ENCODE measurements around the gene PRR19. TPM values are rescaled to one million over a fixed set of nuclear protein-coding genes. Genes with fewer than 3 reads are reported as not detected.

The PRR19 gene
- total RNA-seq, 1 donor from 2014 or later: 1.7 TPM

- H3K4me3 Mint-ChIP-seq (ENCODE audit: unreplicated experiment): no peak overlapping the region
Observed at GRCh38 chr19:42306646-42307045, 4.7 kb downstream of the PRR19 start.

GRCh38 chr19:42309686-42310085 lies 7.8 kb downstream of the PRR19 start:
- no peak overlapping the region for H3K4me3 Mint-ChIP-seq (ENCODE audit: unreplicated experiment)
- H3K4me1 Mint-ChIP-seq (ENCODE audit: low read depth): peaks cover 10% of the 10 kb centered on the region
- TF ChIP-seq CTCF (IDR thresholded peaks at IDR 0.05): no peak
- no peaks in the 10 kb centered on the region for H3K9me3 Mint-ChIP-seq (ENCODE audit: low read depth)
- DNase-seq (ENCODE audit: low spot score): no peak
- no peaks in the 10 kb centered on the region for H3K36me3 Mint-ChIP-seq (ENCODE audit: low read depth)
- peaks cover 10% of the 10 kb centered on the region for H3K27me3 Mint-ChIP-seq (ENCODE audit: low read depth)
- H3K27ac Mint-ChIP-seq (ENCODE audit: unreplicated experiment): no peak overlapping the region

More at GRCh38 chr19:42306646-42307045, 4.7 kb downstream of the PRR19 start:
- DNase-seq (ENCODE audit: low spot score): no peak
- no peak for TF ChIP-seq CTCF (IDR thresholded peaks at IDR 0.05)
- Mint-ChIP-seq H3K27me3 (ENCODE audit: low read depth) (no peaks in the 10 kb centered on the region), H3K9me3 (ENCODE audit: low read depth) (no peaks in the 10 kb centered on the region), H3K4me1 (ENCODE audit: low read depth) (peaks cover 15% of the 10 kb centered on the region), H3K36me3 (ENCODE audit: low read depth) (no peaks in the 10 kb centered on the region), H3K27ac (ENCODE audit: unreplicated experiment) (no peak overlapping the region)

GRCh38 chr19:42311657-42312056 lies 9.7 kb downstream of the PRR19 start:
- H3K36me3 Mint-ChIP-seq (ENCODE audit: low read depth): no peaks in the 10 kb centered on the region
- H3K4me3 Mint-ChIP-seq (ENCODE audit: unreplicated experiment): no peak overlapping the region
- H3K27me3 Mint-ChIP-seq (ENCODE audit: low read depth): peaks cover 10% of the 10 kb centered on the region
- no peak for DNase-seq (ENCODE audit: low spot score)
- H3K27ac Mint-ChIP-seq (ENCODE audit: unreplicated experiment): no peak overlapping the region
- peaks cover 10% of the 10 kb centered on the region for H3K4me1 Mint-ChIP-seq (ENCODE audit: low read depth)
- TF ChIP-seq CTCF (IDR thresholded peaks at IDR 0.05): peak; percentile 31
- H3K9me3 Mint-ChIP-seq (ENCODE audit: low read depth): no peaks in the 10 kb centered on the region

GRCh38 chr19:42312370-42312769 lies 10.4 kb downstream of the PRR19 start:
- Mint-ChIP-seq H3K36me3 (ENCODE audit: low read depth) (no peaks in the 10 kb centered on the region), H3K9me3 (ENCODE audit: low read depth) (no peaks in the 10 kb centered on the region), H3K27me3 (ENCODE audit: low read depth) (peaks cover 12% of the 10 kb centered on the region), H3K4me1 (ENCODE audit: low read depth) (peaks cover 14% of the 10 kb centered on the region), H3K4me3 (ENCODE audit: unreplicated experiment) (peak overlapping the region; percentile 64), H3K27ac (ENCODE audit: unreplicated experiment) (no peak overlapping the region)
- no peak for DNase-seq (ENCODE audit: low spot score)
- no peak for TF ChIP-seq CTCF (IDR thresholded peaks at IDR 0.05)

GRCh38 chr19:42313096-42313839 lies 11.3 kb downstream of the PRR19 start, which contains the start of gene TMEM145:
TSS of gene TMEM145 (plus strand) at chr19:42313309. CDS start at chr19:42313377, 68 bp downstream.
- Mint-ChIP-seq H3K9me3 (ENCODE audit: low read depth) (no peaks in the 10 kb centered on the region), H3K27ac (ENCODE audit: unreplicated experiment) (no peak within 1 kb of the TSS), H3K4me1 (ENCODE audit: low read depth) (peaks cover 14% of the 10 kb centered on the region), H3K4me3 (ENCODE audit: unreplicated experiment) (peak within 1 kb of the TSS; percentile 64), H3K27me3 (ENCODE audit: low read depth) (peaks cover 12% of the 10 kb centered on the region), H3K36me3 (ENCODE audit: low read depth) (no peaks in the 10 kb centered on the region)
- no peak for DNase-seq (ENCODE audit: low spot score)
- peak; percentile 57 for TF ChIP-seq CTCF (IDR thresholded peaks at IDR 0.05)
